Subcutaneous abdominal adipose tissue (tissue), 5 donors: ENCODE data around the gene ANO1.

Experiments used
- H3K27ac ChIP-seq: one replicate; pipeline ENCODE4 v1.7.0; 2013; ENCODE audit warnings: low read depth, mild to moderate bottlenecking, inconsistent platforms, low read length, moderate library complexity
- H3K27me3 ChIP-seq, 5 donors: one replicate each; pipeline ENCODE4 v1.7.0; 2013; ENCODE audit warnings: low read length in 5 of 5, inconsistent platforms in 1 of 5; ENCODE audit not compliant: control insufficient read depth in 5 of 5, insufficient read depth in 4 of 5
- H3K36me3 ChIP-seq, 5 donors: one replicate each; pipeline ENCODE4 v1.7.0; 2013; ENCODE audit warnings: low read length in 5 of 5; ENCODE audit not compliant: control insufficient read depth in 5 of 5, insufficient read depth in 5 of 5
- H3K4me1 ChIP-seq, 5 donors: one replicate each; pipeline ENCODE4 v1.7.0; 2013; ENCODE audit warnings: low read length in 5 of 5, mild to moderate bottlenecking in 3 of 5, moderate library complexity in 1 of 5; ENCODE audit not compliant: control insufficient read depth in 5 of 5, insufficient read depth in 5 of 5
- H3K4me3 ChIP-seq, 5 donors: one replicate each; pipeline ENCODE4 v1.7.0; 2013; ENCODE audit warnings: low read length in 5 of 5, low read depth in 1 of 5
- H3K9ac ChIP-seq, 5 donors: one replicate each; pipeline ENCODE4 v1.7.0; 2013; ENCODE audit warnings: low read length in 5 of 5, mild to moderate bottlenecking in 4 of 5, moderate library complexity in 3 of 5
- H3K9me3 ChIP-seq, 5 donors: one replicate each; pipeline ENCODE4 v1.7.0; 2013; ENCODE audit warnings: low read length in 5 of 5; ENCODE audit not compliant: control insufficient read depth in 5 of 5
- donor health status: healthy.
- donor health status: healthy.
- donor health status: healthy.
- donor health status: healthy.
- donor health status: healthy.

The ANO1 gene

DNA sequence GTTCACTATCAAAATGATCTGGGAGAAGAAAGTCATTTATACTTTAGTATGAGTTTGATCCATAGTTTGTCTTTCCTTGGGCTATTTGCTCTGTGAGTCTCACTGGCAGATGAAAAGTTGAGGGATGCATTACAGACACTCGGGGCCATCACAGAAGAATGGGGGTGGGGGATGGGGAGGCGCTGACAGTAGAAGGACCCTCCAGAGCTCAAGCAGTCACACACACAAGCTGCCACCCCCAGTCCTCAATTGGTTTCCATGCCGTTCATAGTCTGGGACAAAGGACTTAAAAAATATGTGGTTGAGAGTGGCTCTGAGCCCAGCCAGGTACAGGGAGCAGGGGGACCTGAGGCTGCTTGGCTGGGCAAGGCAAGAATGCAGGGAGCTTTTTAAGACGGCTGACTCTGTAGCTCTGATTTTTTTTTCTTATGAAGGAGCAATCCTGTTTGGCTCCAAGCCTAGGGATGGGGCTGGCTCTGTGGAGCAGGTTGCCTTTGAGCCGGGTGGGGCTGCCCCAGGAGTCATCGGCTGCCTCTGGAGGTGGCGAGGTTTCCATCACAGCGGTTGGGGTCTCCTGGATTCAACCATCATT, 13.3 kb upstream of the ANO1 start:
- Histone ChIP-seq H3K36me3 (no peaks in the 10 kb centered on the region), H3K9ac (no peak overlapping the region), H3K27ac (no peak overlapping the region), H3K4me3 (no peak overlapping the region), H3K4me1 (no peaks in the 10 kb centered on the region), H3K9me3 (no peaks in the 10 kb centered on the region), H3K27me3 (peaks cover 0 to 21% (median 12%) of the 10 kb centered on the region in 5 donors)

- H3K27ac ChIP-seq: no peak overlapping the region
- no peaks in the 10 kb centered on the region for H3K4me1 ChIP-seq
- no peak overlapping the region for H3K9ac ChIP-seq
- no peak overlapping the region for H3K4me3 ChIP-seq
- H3K9me3 ChIP-seq: no peaks in the 10 kb centered on the region
- H3K27me3 ChIP-seq: peaks cover 0 to 21% (median 14%) of the 10 kb centered on the region in 5 donors
- H3K36me3 ChIP-seq: no peaks in the 10 kb centered on the region
These were observed 12.6 kb upstream of the ANO1 start for GRCh38 chr11:70065318-70066135.

- Histone ChIP-seq H3K27ac (no peak overlapping the region), H3K4me1 (no peaks in the 10 kb centered on the region), H3K9me3 (no peaks in the 10 kb centered on the region), H3K4me3 (no peak overlapping the region), H3K36me3 (no peaks in the 10 kb centered on the region), H3K27me3 (peaks cover 0 to 21% (median 18%) of the 10 kb centered on the region in 5 donors), H3K9ac (no peak overlapping the region)
These were observed 12.0 kb upstream of the ANO1 start for GRCh38 chr11:70066136-70066520.

DNA sequence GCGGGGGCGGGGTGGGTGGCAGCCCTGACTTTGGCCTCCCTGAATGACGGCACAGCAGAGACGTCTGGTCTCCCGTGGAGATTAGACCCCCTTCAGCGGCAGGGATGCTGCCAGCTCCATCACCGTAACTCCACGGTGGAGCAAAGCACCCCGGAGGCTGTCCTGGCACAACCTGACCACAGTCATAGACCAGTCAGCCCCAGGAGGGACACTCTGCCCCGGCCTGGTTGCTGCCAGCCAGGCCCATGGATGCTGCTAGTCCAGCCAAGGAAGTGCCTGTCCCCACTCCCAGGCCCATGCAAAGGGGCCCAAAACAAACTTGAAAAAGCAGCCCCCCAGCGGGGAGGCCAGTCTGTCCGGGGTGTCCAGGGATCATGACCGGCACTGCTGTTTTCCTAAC, 11.5 kb upstream of the ANO1 start:
- Histone ChIP-seq H3K36me3 (no peaks in the 10 kb centered on the region), H3K27me3 (peaks cover 0 to 21% (median 18%) of the 10 kb centered on the region in 5 donors), H3K27ac (no peak overlapping the region), H3K4me3 (no peak overlapping the region), H3K9me3 (no peaks in the 10 kb centered on the region), H3K9ac (no peak overlapping the region), H3K4me1 (no peaks in the 10 kb centered on the region)

- Histone ChIP-seq H3K27me3 (peaks cover 0 to 23% (median 20%) of the 10 kb centered on the region in 5 donors), H3K4me1 (peaks cover 0 to 1% (median 0%) of the 10 kb centered on the region in 5 donors), H3K36me3 (no peaks in the 10 kb centered on the region), H3K27ac (no peak overlapping the region), H3K9ac (no peak overlapping the region), H3K9me3 (no peaks in the 10 kb centered on the region), H3K4me3 (no peak overlapping the region)
These were observed 11.1 kb upstream of the ANO1 start for GRCh38 chr11:70067036-70067435.

- no peak overlapping the region for H3K9ac ChIP-seq
- peaks cover 0 to 30% (median 27%) of the 10 kb centered on the region in 5 donors for H3K27me3 ChIP-seq
- H3K9me3 ChIP-seq: no peaks in the 10 kb centered on the region
- no peak overlapping the region for H3K4me3 ChIP-seq
- H3K4me1 ChIP-seq: peaks cover 0 to 5% (median 0%) of the 10 kb centered on the region in 5 donors
- no peak overlapping the region for H3K27ac ChIP-seq
- no peaks in the 10 kb centered on the region for H3K36me3 ChIP-seq
These were observed 10.4 kb upstream of the ANO1 start for GRCh38 chr11:70067591-70068341.

DNA sequence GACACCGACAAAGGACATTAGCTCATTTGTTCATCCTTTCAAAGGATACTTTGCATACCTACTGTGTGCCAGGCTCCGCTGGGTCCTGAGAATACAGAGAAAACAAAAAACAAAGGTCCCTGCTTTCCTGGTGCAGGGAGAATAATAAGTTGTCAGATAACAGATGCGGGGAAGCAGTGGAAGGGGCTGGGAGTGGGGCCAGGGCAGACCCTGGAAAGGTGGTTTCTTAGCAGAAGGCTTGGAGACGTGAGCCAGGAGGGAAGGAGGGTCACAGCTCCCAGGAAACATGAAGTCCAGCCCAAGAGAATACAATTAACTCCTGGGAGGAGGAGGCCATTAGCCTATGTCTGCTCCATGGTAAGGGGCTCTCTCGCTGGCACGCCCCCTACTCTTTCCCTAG, 9.8 kb upstream of the ANO1 start:
- H3K4me1 ChIP-seq: peaks cover 0 to 11% (median 2%) of the 10 kb centered on the region in 5 donors
- no peaks in the 10 kb centered on the region for H3K9me3 ChIP-seq
- H3K4me3 ChIP-seq: no peak overlapping the region
- no peak overlapping the region for H3K27ac ChIP-seq
- H3K9ac ChIP-seq: no peak overlapping the region
- no peaks in the 10 kb centered on the region for H3K36me3 ChIP-seq
- H3K27me3 ChIP-seq: peaks cover 0 to 36% (median 33%) of the 10 kb centered on the region in 5 donors

DNA sequence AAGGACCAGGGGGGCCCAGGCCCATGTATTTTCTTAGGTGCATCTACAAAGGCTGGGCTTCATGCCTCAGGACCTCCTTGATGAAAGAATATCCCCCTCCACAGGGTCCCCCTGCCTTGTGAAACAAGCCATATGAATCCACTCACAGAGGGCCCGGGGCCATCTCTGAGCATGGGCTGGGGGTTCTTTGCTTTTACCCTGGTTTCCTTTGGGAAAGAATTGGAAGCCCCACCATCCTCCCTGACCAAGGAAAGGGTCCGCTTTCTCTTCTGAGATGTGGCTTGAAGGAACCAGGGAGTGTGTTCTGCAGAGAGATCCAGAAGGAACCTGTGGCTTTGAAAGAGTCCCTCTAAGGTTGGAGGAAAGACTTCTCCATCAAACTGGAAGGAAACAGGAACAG, 9.2 kb upstream of the ANO1 start:
- Histone ChIP-seq H3K27ac (no peak overlapping the region), H3K36me3 (no peaks in the 10 kb centered on the region), H3K27me3 (peaks cover 0 to 42% (median 33%) of the 10 kb centered on the region in 5 donors), H3K4me1 (peaks cover 0 to 12% (median 3%) of the 10 kb centered on the region in 5 donors), H3K4me3 (no peak overlapping the region), H3K9me3 (no peaks in the 10 kb centered on the region), H3K9ac (no peak overlapping the region)

DNA sequence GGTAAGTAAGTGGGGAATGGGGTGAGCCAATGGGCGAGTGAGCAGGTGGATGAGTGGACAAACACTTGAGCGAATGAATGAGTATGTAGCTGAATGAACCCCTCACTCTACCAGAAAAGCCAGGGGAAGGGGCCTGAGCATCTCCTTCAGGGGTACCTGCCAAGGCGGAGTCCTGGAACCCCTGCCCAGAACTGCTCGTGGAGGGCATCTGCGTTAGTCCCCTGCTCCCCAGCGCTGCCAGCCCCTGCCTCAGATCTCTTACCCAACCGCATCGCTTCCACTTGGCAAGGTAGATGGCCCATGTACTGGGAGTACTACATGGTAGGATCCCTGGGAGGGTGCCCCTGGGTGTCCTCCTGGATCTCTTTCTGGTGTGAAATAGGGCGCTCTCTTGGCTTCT, 7.4 kb upstream of the ANO1 start:
- H3K9ac ChIP-seq: no peak overlapping the region
- H3K4me3 ChIP-seq: no peak overlapping the region
- peaks cover 0 to 12% (median 3%) of the 10 kb centered on the region in 5 donors for H3K4me1 ChIP-seq
- H3K27me3 ChIP-seq: peaks cover 5 to 43% (median 41%) of the 10 kb centered on the region in 5 donors
- no peak overlapping the region for H3K27ac ChIP-seq
- no peaks in the 10 kb centered on the region for H3K36me3 ChIP-seq
- no peaks in the 10 kb centered on the region for H3K9me3 ChIP-seq

- no peaks in the 10 kb centered on the region for H3K9me3 ChIP-seq
- H3K36me3 ChIP-seq: no peaks in the 10 kb centered on the region
- H3K27ac ChIP-seq: no peak overlapping the region
- peaks cover 5 to 50% (median 40%) of the 10 kb centered on the region in 5 donors for H3K27me3 ChIP-seq
- peaks cover 3 to 12% (median 7%) of the 10 kb centered on the region in 5 donors for H3K4me1 ChIP-seq
- no peak overlapping the region for H3K4me3 ChIP-seq
- no peak overlapping the region for H3K9ac ChIP-seq
These were observed 6.1 kb upstream of the ANO1 start for GRCh38 chr11:70071996-70072395.
